ENCODE measurements around the gene XIRP1. TPM values are rescaled to one million over a fixed set of nuclear protein-coding genes. Genes with fewer than 3 reads are reported as not detected.

The XIRP1 gene
- total and polyA plus RNA-seq, 3 donors from 2014 or later = 0.24 to 2.8 (median 0.37) TPM

DNA sequence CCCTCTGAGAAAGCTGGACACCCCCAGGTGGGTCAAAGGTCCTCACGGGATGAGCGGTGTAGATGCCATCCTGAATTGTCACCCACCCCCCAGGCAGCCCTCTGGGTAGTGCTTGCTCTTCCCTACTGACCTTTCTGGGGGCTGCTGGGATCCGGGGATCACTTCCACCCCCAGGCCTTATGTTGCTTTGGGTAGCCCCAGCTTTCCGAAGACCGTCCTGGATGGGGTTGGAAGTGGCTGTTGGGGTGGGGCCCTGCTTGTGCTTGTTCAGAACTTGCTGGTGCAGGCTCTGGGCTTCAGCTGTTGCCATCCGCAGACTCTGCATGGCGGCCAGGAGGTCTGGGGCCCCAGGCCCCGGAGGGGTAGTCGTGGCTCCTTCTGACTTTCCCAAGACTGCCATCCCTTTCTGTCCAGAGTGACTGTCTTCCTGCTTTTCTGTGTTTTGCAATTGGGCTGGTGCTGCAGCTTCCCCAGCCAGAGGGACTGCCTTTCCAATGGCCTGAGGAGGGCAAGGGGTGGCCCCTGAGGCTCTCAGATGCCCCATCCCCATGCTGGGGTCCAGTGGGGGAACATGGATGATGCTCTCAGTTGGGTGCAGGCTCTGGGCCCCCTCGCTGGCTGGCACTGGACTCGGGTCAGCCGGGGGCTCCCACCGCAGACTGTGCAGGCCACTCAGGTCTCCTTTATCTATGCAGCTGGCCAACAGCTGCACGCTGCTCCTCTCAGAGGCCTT lies 6.3 kb downstream of the XIRP1 start:
- H3K9me3 ChIP-seq = no peaks in the 10 kb centered on the region
- no peaks in the 10 kb centered on the region for H3K36me3 ChIP-seq (ENCODE audit: low read depth, missing control alignments)
- TF ChIP-seq CTCF (IDR thresholded peaks at IDR 0.05) = no peak
- TF ChIP-seq POLR2A (IDR thresholded peaks at IDR 0.05) = no peak
- H3K27me3 ChIP-seq = no peaks in the 10 kb centered on the region
- 83 to 84% methylated on average over 6 to 13 of the region's 14 CpGs for WGBS, 2 donors
- intact Hi-C loops (cut with DNase I; ENCODE audit: low total_unique reads) = no loop called here
- no peaks in the 10 kb centered on the region for H3K4me1 ChIP-seq
- no peak for DNase-seq
- H3K4me3 ChIP-seq = no peak overlapping the region
- H3K27ac ChIP-seq = no peak overlapping the region

- intact Hi-C loops (cut with DNase I; ENCODE audit: low total_unique reads) = no loop called here
- WGBS, 2 donors = 92 to 93% methylated on average over 5 to 9 of the region's 9 CpGs
- H3K4me1 ChIP-seq = peaks cover 2% of the 10 kb centered on the region
- no peak for DNase-seq
- H3K36me3 ChIP-seq (ENCODE audit: low read depth, missing control alignments) = no peaks in the 10 kb centered on the region
- H3K27me3 ChIP-seq = no peaks in the 10 kb centered on the region
- H3K4me3 ChIP-seq = no peak overlapping the region
- no peaks in the 10 kb centered on the region for H3K9me3 ChIP-seq
- H3K27ac ChIP-seq = no peak overlapping the region
- TF ChIP-seq POLR2A (IDR thresholded peaks at IDR 0.05) = no peak
- no peak for TF ChIP-seq CTCF (IDR thresholded peaks at IDR 0.05)
Observed at GRCh38 chr3:39185326-39185958, 7.0 kb downstream of the XIRP1 start.

DNA sequence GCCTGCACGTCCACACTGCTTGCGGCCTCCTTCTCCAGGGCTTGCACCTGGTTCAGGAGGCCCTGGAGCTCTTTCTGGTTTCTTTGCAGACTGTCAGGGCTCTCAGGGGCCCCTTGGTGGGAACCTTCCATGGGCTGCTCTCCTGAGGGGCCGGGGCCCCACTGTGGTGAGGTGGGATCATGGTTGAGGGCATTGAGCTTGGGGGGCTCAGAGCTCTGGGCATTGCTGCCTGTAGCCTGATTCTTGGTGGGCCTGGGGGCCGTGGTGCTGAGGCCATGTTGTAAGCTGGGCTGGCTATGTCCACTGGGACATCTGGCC lies 7.5 kb downstream of the XIRP1 start:
- intact Hi-C loops (cut with DNase I; ENCODE audit: low total_unique reads) = no loop called here
- Histone ChIP-seq H3K27me3 (no peaks in the 10 kb centered on the region), H3K27ac (no peak overlapping the region), H3K36me3 (ENCODE audit: low read depth, missing control alignments) (no peaks in the 10 kb centered on the region), H3K4me3 (no peak overlapping the region), H3K9me3 (no peaks in the 10 kb centered on the region), H3K4me1 (peaks cover 7% of the 10 kb centered on the region)
- no peak for DNase-seq
- WGBS, 2 donors = 98% methylated on average over 4 of the region's 4 CpGs; no CpG with 5 or more reads in 1 of the 2 donors
- TF ChIP-seq POLR2A (IDR thresholded peaks at IDR 0.05) (no peak), CTCF (IDR thresholded peaks at IDR 0.05) (no peak)

- DNase-seq = no peak
- Histone ChIP-seq H3K4me1 (peaks cover 9% of the 10 kb centered on the region), H3K27me3 (no peaks in the 10 kb centered on the region), H3K4me3 (no peak overlapping the region), H3K9me3 (no peaks in the 10 kb centered on the region), H3K27ac (no peak overlapping the region), H3K36me3 (ENCODE audit: low read depth, missing control alignments) (no peaks in the 10 kb centered on the region)
- intact Hi-C loops (cut with DNase I; ENCODE audit: low total_unique reads) = no loop called here
- WGBS, 2 donors = 84 to 90% methylated on average over 7 to 12 of the region's 12 CpGs
- TF ChIP-seq POLR2A (IDR thresholded peaks at IDR 0.05) (no peak), CTCF (IDR thresholded peaks at IDR 0.05) (no peak)
Observed at GRCh38 chr3:39184081-39184967, 8.1 kb downstream of the XIRP1 start.
